Measurements from ENCODE around the gene SLC39A7.

DNA sequence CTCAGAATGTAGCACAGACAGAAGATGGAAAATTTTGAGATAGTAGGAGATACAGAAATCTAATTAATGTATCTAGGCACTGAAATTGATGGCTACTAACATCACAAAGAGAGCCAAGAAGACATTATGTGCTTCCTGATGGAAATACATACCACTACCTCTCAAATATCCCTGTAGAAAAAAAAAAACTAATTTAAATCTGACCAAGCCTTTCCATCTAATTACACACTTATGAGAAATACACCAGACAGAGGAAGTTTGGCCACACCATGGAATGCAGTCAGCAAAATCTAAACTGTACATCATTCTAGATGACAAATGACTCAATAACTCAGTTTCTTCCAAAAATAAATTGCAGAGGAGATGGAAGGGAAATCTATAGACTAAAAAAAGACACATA, 52.1 kb downstream of the SLC39A7 start:
- TF ChIP-seq, protein P1, sequence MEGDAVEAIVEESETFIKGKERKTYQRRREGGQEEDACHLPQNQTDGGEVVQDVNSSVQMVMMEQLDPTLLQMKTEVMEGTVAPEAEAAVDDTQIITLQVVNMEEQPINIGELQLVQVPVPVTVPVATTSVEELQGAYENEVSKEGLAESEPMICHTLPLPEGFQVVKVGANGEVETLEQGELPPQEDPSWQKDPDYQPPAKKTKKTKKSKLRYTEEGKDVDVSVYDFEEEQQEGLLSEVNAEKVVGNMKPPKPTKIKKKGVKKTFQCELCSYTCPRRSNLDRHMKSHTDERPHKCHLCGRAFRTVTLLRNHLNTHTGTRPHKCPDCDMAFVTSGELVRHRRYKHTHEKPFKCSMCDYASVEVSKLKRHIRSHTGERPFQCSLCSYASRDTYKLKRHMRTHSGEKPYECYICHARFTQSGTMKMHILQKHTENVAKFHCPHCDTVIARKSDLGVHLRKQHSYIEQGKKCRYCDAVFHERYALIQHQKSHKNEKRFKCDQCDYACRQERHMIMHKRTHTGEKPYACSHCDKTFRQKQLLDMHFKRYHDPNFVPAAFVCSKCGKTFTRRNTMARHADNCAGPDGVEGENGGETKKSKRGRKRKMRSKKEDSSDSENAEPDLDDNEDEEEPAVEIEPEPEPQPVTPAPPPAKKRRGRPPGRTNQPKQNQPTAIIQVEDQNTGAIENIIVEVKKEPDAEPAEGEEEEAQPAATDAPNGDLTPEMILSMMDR (IDR thresholded peaks at IDR 0.05): no peak
- no peak for TF ChIP-seq POLR2A (IDR thresholded peaks at IDR 0.05)
